GM12878 (cell line): Measurements from ENCODE around the gene FBXO38. TPM values are rescaled to one million over a fixed set of nuclear protein-coding genes. Genes with fewer than 3 reads are reported as not detected.

Experiments used
- ATAC-seq: fragments of 200-7000 bp; cut with Tn5 transposase; 3 replicates; pipeline ENCODE4 v1.9.1; 2020; ENCODE audit warnings: mild to moderate bottlenecking, moderate library complexity
- BruUV-seq: library from RNA; stranded (reverse); fragments of 400-500 nt; replicated peaks from 2 replicates; lab custom pipeline; 2021; lab: Mats Ljungman, UMichigan
- CTCF ChIA-PET: fragments of 300-600 bp; sonication (Branson Sonifier 250); formaldehyde crosslinking; extraction: SDS; loops from one replicate; lab custom pipeline; 2021; ENCODE audit warnings: inconsistent platforms; lab: Yijun Ruan, JAX
- POLR2A ChIA-PET: fragments of 350-600 bp; formaldehyde crosslinking; extraction: SDS; loops from one replicate; lab custom pipeline; 2021; ENCODE audit warnings: inconsistent platforms; lab: Charles Lee
- RAD21 ChIA-PET: fragments of 300-600 bp; sonication (Branson Sonifier 250); formaldehyde crosslinking; loops from one replicate; lab custom pipeline; 2023; ENCODE audit warnings: antibody characterized with exemption; ENCODE audit not compliant: unreplicated experiment; lab: Charles Lee
- SMC1A ChIA-PET: fragments of 300-600 bp; sonication (Branson Sonifier 250); formaldehyde crosslinking; loops from one replicate; lab custom pipeline; 2023; ENCODE audit not compliant: unreplicated experiment, uncharacterized antibody; lab: Charles Lee
- DNase-seq: peaks from one replicate; pipeline ENCODE4 v3.0.0-alpha.2; 2011; ENCODE audit warnings: low read depth, low spot score
- FAIRE-seq: peaks from 3 replicates; lab custom pipeline; 2011; peaks lifted over from hg19 to GRCh38; lab: Jason Lieb, UNC
- H2AFZ ChIP-seq: 2 replicates; pipeline ENCODE4 v1.6.0; 2011; ENCODE audit warnings: low read depth, low read length, control low read depth; ENCODE audit not compliant: control insufficient read depth
- H3K27ac ChIP-seq: 2 replicates; pipeline ENCODE4 v1.5.1; 2011; ENCODE audit warnings: control low read depth; ENCODE audit not compliant: control insufficient read depth, insufficient read depth
- H3K27me3 ChIP-seq, 2 experiments: replicated peaks in 1 of 2; 2 replicates each; pipeline versions ENCODE4 v1.6.0 to v1.6.1; 2011; ENCODE audit warnings: low read length in 1 of 2; ENCODE audit not compliant: control insufficient read depth in 2 of 2, insufficient read depth in 2 of 2
- H3K36me3 ChIP-seq, 2 experiments: 2 replicates each; pipeline ENCODE4 v1.5.1; 2011; ENCODE audit warnings: low read length in 1 of 2; ENCODE audit not compliant: control insufficient read depth in 2 of 2, insufficient read depth in 2 of 2
- H3K4me1 ChIP-seq: 2 replicates; pipeline ENCODE4 v1.6.1; 2011; ENCODE audit warnings: mild to moderate bottlenecking, low read length, moderate library complexity, mixed read lengths; ENCODE audit not compliant: control insufficient read depth, insufficient read depth
- H3K4me2 ChIP-seq: 2 replicates; pipeline ENCODE4 v1.6.0; 2011; ENCODE audit warnings: control low read depth; ENCODE audit not compliant: control insufficient read depth, insufficient read depth
- H3K4me3 ChIP-seq: fragments of 200-600 bp; sonication (generic); 2 replicates; pipeline ENCODE4 v1.5.1; 2016
- H3K79me2 ChIP-seq: 2 replicates; pipeline ENCODE4 v1.6.0; 2011; ENCODE audit warnings: low read length; ENCODE audit not compliant: control insufficient read depth, insufficient read depth
- H3K9ac ChIP-seq: 2 replicates; pipeline ENCODE4 v1.8.0; 2011; ENCODE audit warnings: low read length, control low read depth, mixed read lengths; ENCODE audit not compliant: control insufficient read depth, insufficient read depth
- H3K9me3 ChIP-seq: replicated peaks from 3 replicates; pipeline ENCODE4 v1.5.1; 2011; ENCODE audit warnings: mild to moderate bottlenecking, low read length; ENCODE audit not compliant: control insufficient read depth, insufficient read depth
- H4K20me1 ChIP-seq: 2 replicates; pipeline ENCODE4 v1.6.0; 2011; ENCODE audit not compliant: control insufficient read depth, insufficient read depth
- HDGF ChIP-seq: fragments of 450-650 bp; IDR thresholded peaks from 2 replicates; pipeline ENCODE4 v1.6.1; 2016; ENCODE audit warnings: antibody characterized with exemption
- NBN ChIP-seq: fragments of 450-650 bp; IDR thresholded peaks from 2 replicates; pipeline ENCODE4 v1.6.1; 2016
- RAD21 ChIP-seq: IDR thresholded peaks from 2 replicates; pipeline ENCODE4 v1.6.1; 2011; ENCODE audit warnings: mild to moderate bottlenecking, low read depth, low read length, moderate library complexity; ENCODE audit not compliant: insufficient read depth
- SMC3 ChIP-seq: IDR thresholded peaks from 2 replicates; pipeline ENCODE4 v1.6.1; 2011; ENCODE audit warnings: low read length, improper control_type of control experiment, borderline replicate concordance
- SRF ChIP-seq, 2 experiments: IDR thresholded peaks; 2 replicates each; pipeline ENCODE4 v1.6.1; 2011; ENCODE audit warnings: low read depth in 2 of 2, low read length in 2 of 2, mild to moderate bottlenecking in 1 of 2, moderate library complexity in 1 of 2
- YY1 ChIP-seq: IDR thresholded peaks from 2 replicates; pipeline ENCODE4 v1.6.1; 2011; ENCODE audit warnings: low read depth, mild to moderate bottlenecking, low read length
- WGBS: methylation state at CpG from one replicate; pipeline ENCODE4 v1.1.6; 2016; ENCODE audit warnings: low lambda C conversion rate; ENCODE audit not compliant: insufficient replicate concordance, insufficient coverage; ENCODE audit errors: missing lambda C conversion rate; 5-methylcytosine and 5-hydroxymethylcytosine counted together
- in situ Hi-C: fragments of 300-500 bp; cut with MboI; formaldehyde crosslinking; loops from 9 replicates; pipeline ENCODE4 v1.14.3; 2018; ENCODE audit warnings: mixed read lengths
- intact Hi-C: fragments of 100-400 bp; cut with micrococcal nuclease; formaldehyde crosslinking; loops from one replicate; pipeline ENCODE4 v1.14.2; 2022; ENCODE audit not compliant: unreplicated experiment
- polyA plus RNA-seq, 11 experiments: library from polyadenylated mRNA; depleted of rRNA in 4 of 11; unstranded in 6 of 11; stranded (reverse) in 5 of 11; fragments of >200 nt; fragmentation: Nextera tagmentation in 4 of 11; fragmentation: Illumina TruSeq in 1 of 11; extraction: Ambion mirVana in 4 of 11; extraction: Trizol in 1 of 11; gene quantifications; 1 replicate in 1 of 11; 2 replicates in 10 of 11; pipeline versions ENCODE4 v1.2.1 to v1.2.3, GENCODE V29; 2011 to 2016; ENCODE audit warnings: inconsistent platforms in 2 of 11, missing spikeins in 2 of 11, low read depth in 1 of 11
- total RNA-seq, 4 experiments: library from RNA; depleted of rRNA in 3 of 4; stranded (reverse); fragments of >200 nt in 3 of 4; fragmentation: Illumina TruSeq in 1 of 4; extraction: Trizol in 1 of 4; gene quantifications; 2 replicates each; pipeline versions ENCODE4 v1.2.1 to v1.2.3, GENCODE V29; 2013 to 2021
- TF ChIP-seq, protein P1 (sequence below): fragments of 450-650 bp; IDR thresholded peaks from 2 replicates; pipeline ENCODE4 v1.6.1; 2017; ENCODE audit warnings: antibody characterized with exemption, mild to moderate bottlenecking, moderate library complexity
- TF ChIP-seq, protein P2 (sequence below), 3 experiments: IDR thresholded peaks in 2 of 3; conservative IDR thresholded peaks in 1 of 3; 2 replicates each; pipeline ENCODE4 v1.5.1; 2011; ENCODE audit warnings: low read depth in 3 of 3, low read length in 3 of 3, mild to moderate bottlenecking in 3 of 3, control low read depth in 2 of 3, moderate library complexity in 2 of 3, inconsistent platforms in 1 of 3, mixed read lengths in 1 of 3; ENCODE audit not compliant: control insufficient read depth in 2 of 3, insufficient read depth in 1 of 3; ENCODE audit errors: extremely low read depth in 1 of 3

The FBXO38 gene
- total and polyA plus RNA-seq, 10 of the 15 experiments (the other 5 are each of a cell fraction or from before 2014, with no cell fraction given) = 9.1 to 44.6 (median 28.3) TPM

DNA sequence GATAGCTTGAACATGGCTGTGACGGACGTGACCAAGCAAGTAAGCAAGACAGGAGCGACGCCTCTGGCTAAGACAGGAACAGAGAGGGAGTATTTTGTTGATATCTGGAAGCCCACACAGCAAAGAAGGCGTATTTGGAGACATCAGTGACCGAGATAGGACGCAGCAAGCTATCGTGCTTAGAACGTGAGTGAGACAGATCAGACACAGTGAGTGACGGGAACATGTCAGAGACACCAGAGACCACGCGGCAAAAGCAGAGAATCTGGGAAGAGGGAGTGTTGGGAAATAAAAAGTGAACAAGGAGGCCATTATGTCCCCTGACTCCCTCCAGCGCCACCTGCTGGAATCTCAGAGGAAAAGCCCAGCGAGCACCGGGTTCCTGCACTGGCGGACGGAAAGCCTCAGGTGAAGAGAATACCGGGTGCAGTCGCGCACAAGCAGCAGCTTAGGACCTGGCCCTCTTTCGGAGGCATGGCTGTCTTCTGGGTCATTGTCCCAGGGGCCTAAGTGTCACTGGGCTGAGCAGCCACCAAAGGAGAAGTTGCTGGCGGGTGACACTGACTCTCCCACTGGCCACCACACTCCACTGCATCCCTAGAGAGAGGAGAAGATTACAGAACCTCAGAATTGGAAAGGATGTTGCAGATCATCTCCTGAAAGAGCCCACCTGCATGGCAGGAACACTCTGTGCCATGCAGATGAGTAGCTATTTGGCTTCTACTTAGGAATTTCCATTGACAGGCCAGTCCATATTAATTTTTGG lies 99.1 kb downstream of the FBXO38 start:
- intact Hi-C loops (loop anchor here (2.0 to 10.0 kb wide), 3 partner anchors 188 to 536 kb away; no protein-coding TSS in a partner anchor), in situ Hi-C loops (loop anchor here (25.0 kb wide), 1 partner anchor 296 kb away; no protein-coding TSS in a partner anchor)
- Histone ChIP-seq H3K9me3 (no peaks in the 10 kb centered on the region), H3K4me3 (no peak overlapping the region), H2AFZ (peak overlapping the region; percentile 53), H3K27me3 (no peaks in the 10 kb centered on the region), H3K79me2 (no peaks in the 10 kb centered on the region), H4K20me1 (no peaks in the 10 kb centered on the region), H3K27ac (no peak overlapping the region), H3K9ac (no peak overlapping the region), H3K4me2 (no peak overlapping the region), H3K36me3 (no peaks in the 10 kb centered on the region), H3K4me1 (no peaks in the 10 kb centered on the region)
- WGBS = 19% methylated on average over 22 of the region's 22 CpGs
- BruUV-seq = no TSS peak
- RAD21 ChIA-PET = interaction anchor here (1.3 to 1.4 kb wide), 2 partner anchors 248 to 303 kb away, joined by 4 read pairs; no protein-coding TSS in a partner anchor
- TF ChIP-seq SRF (IDR thresholded peaks at IDR 0.05; ENCODE audit: low read depth in 2 of 2, low read length in 2 of 2) (no peak), RAD21 (0 out of 2 replicates have a peak, but pooled peaks have one; percentile 21), SMC3 (peak; percentile 62), YY1 (peak; percentile 85), NBN (no peak), HDGF (peak; percentile 48; the same call in 1 of the 2 replicates)
- TF ChIP-seq, protein P1, sequence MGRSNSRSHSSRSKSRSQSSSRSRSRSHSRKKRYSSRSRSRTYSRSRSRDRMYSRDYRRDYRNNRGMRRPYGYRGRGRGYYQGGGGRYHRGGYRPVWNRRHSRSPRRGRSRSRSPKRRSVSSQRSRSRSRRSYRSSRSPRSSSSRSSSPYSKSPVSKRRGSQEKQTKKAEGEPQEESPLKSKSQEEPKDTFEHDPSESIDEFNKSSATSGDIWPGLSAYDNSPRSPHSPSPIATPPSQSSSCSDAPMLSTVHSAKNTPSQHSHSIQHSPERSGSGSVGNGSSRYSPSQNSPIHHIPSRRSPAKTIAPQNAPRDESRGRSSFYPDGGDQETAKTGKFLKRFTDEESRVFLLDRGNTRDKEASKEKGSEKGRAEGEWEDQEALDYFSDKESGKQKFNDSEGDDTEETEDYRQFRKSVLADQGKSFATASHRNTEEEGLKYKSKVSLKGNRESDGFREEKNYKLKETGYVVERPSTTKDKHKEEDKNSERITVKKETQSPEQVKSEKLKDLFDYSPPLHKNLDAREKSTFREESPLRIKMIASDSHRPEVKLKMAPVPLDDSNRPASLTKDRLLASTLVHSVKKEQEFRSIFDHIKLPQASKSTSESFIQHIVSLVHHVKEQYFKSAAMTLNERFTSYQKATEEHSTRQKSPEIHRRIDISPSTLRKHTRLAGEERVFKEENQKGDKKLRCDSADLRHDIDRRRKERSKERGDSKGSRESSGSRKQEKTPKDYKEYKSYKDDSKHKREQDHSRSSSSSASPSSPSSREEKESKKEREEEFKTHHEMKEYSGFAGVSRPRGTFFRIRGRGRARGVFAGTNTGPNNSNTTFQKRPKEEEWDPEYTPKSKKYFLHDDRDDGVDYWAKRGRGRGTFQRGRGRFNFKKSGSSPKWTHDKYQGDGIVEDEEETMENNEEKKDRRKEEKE = no peak
- TF ChIP-seq, protein P2, sequence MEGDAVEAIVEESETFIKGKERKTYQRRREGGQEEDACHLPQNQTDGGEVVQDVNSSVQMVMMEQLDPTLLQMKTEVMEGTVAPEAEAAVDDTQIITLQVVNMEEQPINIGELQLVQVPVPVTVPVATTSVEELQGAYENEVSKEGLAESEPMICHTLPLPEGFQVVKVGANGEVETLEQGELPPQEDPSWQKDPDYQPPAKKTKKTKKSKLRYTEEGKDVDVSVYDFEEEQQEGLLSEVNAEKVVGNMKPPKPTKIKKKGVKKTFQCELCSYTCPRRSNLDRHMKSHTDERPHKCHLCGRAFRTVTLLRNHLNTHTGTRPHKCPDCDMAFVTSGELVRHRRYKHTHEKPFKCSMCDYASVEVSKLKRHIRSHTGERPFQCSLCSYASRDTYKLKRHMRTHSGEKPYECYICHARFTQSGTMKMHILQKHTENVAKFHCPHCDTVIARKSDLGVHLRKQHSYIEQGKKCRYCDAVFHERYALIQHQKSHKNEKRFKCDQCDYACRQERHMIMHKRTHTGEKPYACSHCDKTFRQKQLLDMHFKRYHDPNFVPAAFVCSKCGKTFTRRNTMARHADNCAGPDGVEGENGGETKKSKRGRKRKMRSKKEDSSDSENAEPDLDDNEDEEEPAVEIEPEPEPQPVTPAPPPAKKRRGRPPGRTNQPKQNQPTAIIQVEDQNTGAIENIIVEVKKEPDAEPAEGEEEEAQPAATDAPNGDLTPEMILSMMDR (IDR thresholded peaks at IDR 0.05 in 2 of 3, conservative IDR thresholded peaks at IDR 0.05 in 1 of 3; ENCODE audit: control insufficient read depth in 2 of 3, extremely low read depth in 1 of 3, insufficient read depth in 1 of 3, low read depth in 3 of 3, low read length in 3 of 3) = peak; percentile 72 to 86 (median 74)
- peak; percentile 7 for FAIRE-seq
- ATAC-seq = peak; percentile 98
- POLR2A ChIA-PET = no interaction called here
- SMC1A ChIA-PET = interaction anchor here (1.0 to 1.1 kb wide), 2 partner anchors 296 to 956 kb away, joined by 3 read pairs; no protein-coding TSS in a partner anchor
- CTCF ChIA-PET = interaction anchor here (0.9 to 3.2 kb wide), 12 partner anchors 9 to 303 kb away, joined by 3 to 11 read pairs (median 4); no protein-coding TSS in a partner anchor
- peak; percentile 1 for DNase-seq
